Psoas muscle (tissue), 7 donors: ENCODE results near the gene ABHD8. TPM values are rescaled to one million over a fixed set of nuclear protein-coding genes. Genes with fewer than 3 reads are reported as not detected.

Experiments
- polyA plus RNA-seq, 3 donors: library from polyadenylated mRNA; stranded (reverse); fragments of 200-250 nt; gene quantifications; one replicate each; pipeline ENCODE4 v1.2.3, GENCODE V29; 2013
- total RNA-seq, 4 donors: library from RNA; stranded (reverse); fragmentation: NEBNext Ultra II Directional in 2 of 4; extraction: Animal tissue kit (Norgen Biotek cat#: 25700) in 2 of 4; gene quantifications; one replicate each; pipeline versions ENCODE4 v1.2.1 to v1.2.4, GENCODE V29; 2021 to 2023
- donor health status: healthy with polysubstance abuse.
- donor health status: DM: no; HTN: no; CAD: no; lungs with moderate emphysema.
- donor health status: Bipolar disorder and iron deficiency.
- donor health status: healthy.
- donor health status: DM: no; HTN: no; CAD: no.
- donor health status: DM: no; HTN: no; CAD: no.
- donor health status: DM: yes; HTN: yes; CAD: no.

The ABHD8 gene
- total and polyA plus RNA-seq, 7 donors: 6.1 to 26.8 (median 12.3) TPM

Other genes starting within 250 kb of the ABHD8 start
- gene HAUS8, start 228.0 kb downstream of the ABHD8 start, total RNA-seq: 1 to 10 TPM; 1.8 to 5.9 (median 3.6) TPM
- gene HAUS8, start 228.0 kb downstream of the ABHD8 start, polyA plus RNA-seq: 1 to 10 TPM; 4.2 to 5.7 (median 5.0) TPM
- gene MYO9B, start 227.6 kb downstream of the ABHD8 start, total RNA-seq: 10 to 100 TPM; 13.8 to 16.4 (median 14.5) TPM
- gene MYO9B, start 227.6 kb downstream of the ABHD8 start, polyA plus RNA-seq: 10 to 100 TPM in 2 of 3 donors, 1 to 10 TPM in 1; 9.0 to 23.7 (median 18.9) TPM
- gene USE1, start 88.1 kb downstream of the ABHD8 start, total RNA-seq: 10 to 100 TPM; 25.5 to 41.2 (median 30.5) TPM
- 10 to 100 TPM; 45.3 to 83.0 (median 57.1) TPM for gene USE1, start 88.1 kb downstream of the ABHD8 start, polyA plus RNA-seq
- 10 to 100 TPM; 15.6 to 20.8 (median 18.5) TPM for gene OCEL1, start 77.2 kb downstream of the ABHD8 start, total RNA-seq
- gene OCEL1, start 77.2 kb downstream of the ABHD8 start, polyA plus RNA-seq: 10 to 100 TPM; 19.6 to 37.1 (median 24.0) TPM
- gene NR2F6, start 57.5 kb downstream of the ABHD8 start, total RNA-seq: 10 to 100 TPM; 34.9 to 56.7 (median 41.1) TPM
- 10 to 100 TPM; 21.1 to 51.3 (median 27.9) TPM for gene NR2F6, start 57.5 kb downstream of the ABHD8 start, polyA plus RNA-seq
- gene USHBP1, start 38.7 kb downstream of the ABHD8 start, total RNA-seq: 1 to 10 TPM; 2.6 to 8.6 (median 3.3) TPM
- 1 to 10 TPM; 3.7 to 5.0 (median 4.0) TPM for gene USHBP1, start 38.7 kb downstream of the ABHD8 start, polyA plus RNA-seq
- gene BABAM1, start 36.0 kb downstream of the ABHD8 start, total RNA-seq: 10 to 100 TPM; 70.0 to 97.0 (median 88.7) TPM
- gene BABAM1, start 36.0 kb downstream of the ABHD8 start, polyA plus RNA-seq: 100 to 1,000 TPM in 1 of 3 donors, 10 to 100 TPM in 2; 86.8 to 145 (median 92.9) TPM
- gene ANKLE1, start 21.5 kb downstream of the ABHD8 start, total RNA-seq: under 1 TPM in 2 of 4 donors, not detected in 2; 0.13 to 0.26 TPM
- under 1 TPM; 0.07 to 0.20 (median 0.10) TPM for gene ANKLE1, start 21.5 kb downstream of the ABHD8 start, polyA plus RNA-seq
- gene MRPL34, start 2.4 kb upstream of the ABHD8 start, total RNA-seq: 100 to 1,000 TPM; 105 to 217 (median 139) TPM
- 100 to 1,000 TPM; 330 to 558 (median 365) TPM for gene MRPL34, start 2.4 kb upstream of the ABHD8 start, polyA plus RNA-seq
- 10 to 100 TPM; 21.5 to 35.4 (median 27.9) TPM for gene DDA1, start 6.1 kb upstream of the ABHD8 start, total RNA-seq
- gene DDA1, start 6.1 kb upstream of the ABHD8 start, polyA plus RNA-seq: 10 to 100 TPM; 47.2 to 90.4 (median 75.0) TPM
- gene ANO8, start 31.4 kb upstream of the ABHD8 start, total RNA-seq: 10 to 100 TPM; 11.8 to 14.3 (median 12.9) TPM
- 10 to 100 TPM in 1 of 3 donors, 1 to 10 TPM in 2; 1.5 to 13.0 (median 4.3) TPM for gene ANO8, start 31.4 kb upstream of the ABHD8 start, polyA plus RNA-seq
- 10 to 100 TPM in 3 of 4 donors, 1 to 10 TPM in 1; 9.6 to 11.0 (median 10.5) TPM for gene GTPBP3, start 34.1 kb upstream of the ABHD8 start, total RNA-seq
- gene GTPBP3, start 34.1 kb upstream of the ABHD8 start, polyA plus RNA-seq: 10 to 100 TPM in 1 of 3 donors, 1 to 10 TPM in 2; 6.2 to 16.5 (median 8.8) TPM
- gene PLVAP, start 73.9 kb upstream of the ABHD8 start, total RNA-seq: 10 to 100 TPM; 16.0 to 23.7 (median 16.3) TPM
- 10 to 100 TPM in 2 of 3 donors, 1 to 10 TPM in 1; 6.5 to 46.0 (median 14.5) TPM for gene PLVAP, start 73.9 kb upstream of the ABHD8 start, polyA plus RNA-seq
- under 1 TPM in 1 of 4 donors, not detected in 3; 0.51 TPM for gene CCDC194, start 90.8 kb upstream of the ABHD8 start, total RNA-seq
- gene CCDC194, start 90.8 kb upstream of the ABHD8 start, polyA plus RNA-seq: under 1 TPM in 1 of 3 donors, not detected in 2; 0.13 TPM
- 10 to 100 TPM; 18.3 to 47.7 (median 33.5) TPM for gene BST2, start 102.2 kb upstream of the ABHD8 start, total RNA-seq
- gene BST2, start 102.2 kb upstream of the ABHD8 start, polyA plus RNA-seq: 10 to 100 TPM; 29.8 to 40.8 (median 34.4) TPM
- 10 to 100 TPM; 15.6 to 23.7 (median 18.9) TPM for gene MVB12A, start 116.6 kb upstream of the ABHD8 start, total RNA-seq
- gene MVB12A, start 116.6 kb upstream of the ABHD8 start, polyA plus RNA-seq: 10 to 100 TPM; 29.4 to 79.7 (median 43.1) TPM
- under 1 TPM in 1 of 4 donors, not detected in 3; 0.39 TPM for gene TMEM221, start 145.2 kb upstream of the ABHD8 start, total RNA-seq
- under 1 TPM in 2 of 3 donors, not detected in 1; 0.04 to 0.25 TPM for gene TMEM221, start 145.2 kb upstream of the ABHD8 start, polyA plus RNA-seq
- 1 to 10 TPM in 1 of 4 donors, under 1 TPM in 3; 0.43 to 1.0 (median 0.72) TPM for gene NXNL1, start 157.5 kb upstream of the ABHD8 start, total RNA-seq
- gene NXNL1, start 157.5 kb upstream of the ABHD8 start, polyA plus RNA-seq: under 1 TPM in 2 of 3 donors, not detected in 1; 0.14 to 0.64 TPM
- gene SLC27A1, start 167.1 kb upstream of the ABHD8 start, total RNA-seq: 10 to 100 TPM; 18.4 to 40.1 (median 27.9) TPM
- 10 to 100 TPM; 11.8 to 30.6 (median 24.1) TPM for gene SLC27A1, start 167.1 kb upstream of the ABHD8 start, polyA plus RNA-seq
- 10 to 100 TPM; 14.8 to 17.3 (median 16.3) TPM for gene PGLS, start 208.2 kb upstream of the ABHD8 start, total RNA-seq
- gene PGLS, start 208.2 kb upstream of the ABHD8 start, polyA plus RNA-seq: 10 to 100 TPM; 11.7 to 53.5 (median 18.3) TPM